SU-DHL-6 (cell line): ENCODE results near the gene GNG7.

Experiments used
- EZH2phosphoT487 ChIP-seq: fragments of 200-600 bp; sonication (generic), shearing (Covaris generic); conservative IDR thresholded peaks from 2 replicates; pipeline ENCODE4 v1.6.1; 2018; ENCODE audit warnings: mild to moderate bottlenecking, antibody characterized with exemption, low read length, moderate library complexity, mixed read lengths
- TF ChIP-seq, protein P1 (sequence below): fragments of 200-600 bp; sonication (generic); IDR thresholded peaks from one replicate; pipeline ENCODE4 v1.5.1; 2017; ENCODE audit warnings: antibody characterized with exemption, mild to moderate bottlenecking, low read length, moderate library complexity; ENCODE audit not compliant: insufficient read depth, poor library complexity, severe bottlenecking

DNA sequence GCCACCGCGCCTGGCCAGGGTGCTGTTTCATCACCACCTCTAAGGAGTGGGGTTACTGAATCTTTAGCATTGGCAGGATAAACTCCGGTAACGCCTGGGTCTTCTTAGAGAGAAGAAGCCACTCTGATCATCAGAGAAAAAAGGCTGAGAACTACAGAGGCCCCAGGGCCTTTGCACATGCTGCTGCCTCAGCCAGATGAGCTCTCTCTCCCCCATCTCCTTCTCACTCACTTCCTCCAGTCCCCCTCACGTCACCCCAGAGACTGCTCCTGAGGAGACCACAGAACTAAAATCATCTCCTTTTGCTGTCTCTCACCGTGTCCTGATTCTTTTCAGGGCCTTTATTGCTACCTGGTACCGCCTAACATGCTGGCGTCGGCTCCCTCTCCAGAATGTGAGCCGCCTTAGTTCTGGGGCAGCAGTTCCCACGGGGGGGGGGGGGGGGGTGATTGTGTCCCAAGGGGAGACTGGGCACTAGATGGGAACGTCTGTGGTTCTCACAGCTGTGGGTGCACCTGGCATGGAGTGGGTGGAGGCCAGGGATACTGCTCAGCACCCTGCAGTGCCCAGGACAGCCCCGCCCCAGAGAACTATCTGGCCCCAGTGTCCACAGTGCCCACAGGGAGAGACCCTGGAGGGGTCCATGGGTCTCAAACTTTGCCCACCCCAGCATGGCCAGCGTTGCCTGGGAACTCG, 23.8 kb upstream of the GNG7 start:
- TF ChIP-seq, protein P1, sequence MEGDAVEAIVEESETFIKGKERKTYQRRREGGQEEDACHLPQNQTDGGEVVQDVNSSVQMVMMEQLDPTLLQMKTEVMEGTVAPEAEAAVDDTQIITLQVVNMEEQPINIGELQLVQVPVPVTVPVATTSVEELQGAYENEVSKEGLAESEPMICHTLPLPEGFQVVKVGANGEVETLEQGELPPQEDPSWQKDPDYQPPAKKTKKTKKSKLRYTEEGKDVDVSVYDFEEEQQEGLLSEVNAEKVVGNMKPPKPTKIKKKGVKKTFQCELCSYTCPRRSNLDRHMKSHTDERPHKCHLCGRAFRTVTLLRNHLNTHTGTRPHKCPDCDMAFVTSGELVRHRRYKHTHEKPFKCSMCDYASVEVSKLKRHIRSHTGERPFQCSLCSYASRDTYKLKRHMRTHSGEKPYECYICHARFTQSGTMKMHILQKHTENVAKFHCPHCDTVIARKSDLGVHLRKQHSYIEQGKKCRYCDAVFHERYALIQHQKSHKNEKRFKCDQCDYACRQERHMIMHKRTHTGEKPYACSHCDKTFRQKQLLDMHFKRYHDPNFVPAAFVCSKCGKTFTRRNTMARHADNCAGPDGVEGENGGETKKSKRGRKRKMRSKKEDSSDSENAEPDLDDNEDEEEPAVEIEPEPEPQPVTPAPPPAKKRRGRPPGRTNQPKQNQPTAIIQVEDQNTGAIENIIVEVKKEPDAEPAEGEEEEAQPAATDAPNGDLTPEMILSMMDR, result no peak
- TF ChIP-seq EZH2phosphoT487, result no peak
